Measurements from ENCODE around the gene VPS26C. TPM values are rescaled to one million over a fixed set of nuclear protein-coding genes. Genes with fewer than 3 reads are reported as not detected.
A peak's percentile ranks its signal among the peaks of the same experiment; 100 is the strongest.

The VPS26C gene
- total and polyA plus RNA-seq, 5 donors from 2014 or later = 49.4 to 104 (median 91.9) TPM

- Histone ChIP-seq H3K27ac (ENCODE audit: insufficient read depth, low read length, poor library complexity, severe bottlenecking) (no peak overlapping the region), H3K9me3 (ENCODE audit: control insufficient read depth in 2 of 2, low read length in 2 of 2) (no peaks in the 10 kb centered on the region), H3K36me3 (ENCODE audit: control insufficient read depth, insufficient read depth, low read length) (peaks cover 76% of the 10 kb centered on the region), H3K4me1 (ENCODE audit: control insufficient read depth, insufficient read depth, low read length, poor library complexity, severe bottlenecking) (no peaks in the 10 kb centered on the region), H3K4me3 (ENCODE audit: low read depth, low read length) (no peak overlapping the region), H3K27me3 (ENCODE audit: control insufficient read depth, insufficient read depth, low read length) (no peaks in the 10 kb centered on the region)
- no peaks in the 10 kb centered on the region for H3K4me1 Mint-ChIP-seq
- H3K4me3 Mint-ChIP-seq = no peak overlapping the region
- no peak overlapping the region for H3K27ac Mint-ChIP-seq
- H3K9me3 Mint-ChIP-seq = no peaks in the 10 kb centered on the region
- ATAC-seq (ENCODE audit: low read depth in 2 of 2) = no peak
- H3K27me3 Mint-ChIP-seq = no peaks in the 10 kb centered on the region
- DNase-seq = no peak
- peaks cover 46% of the 10 kb centered on the region for H3K36me3 Mint-ChIP-seq
Measured at GRCh38 chr21:37199057-37199924, 67.8 kb downstream of the VPS26C start.

- Mint-ChIP-seq H3K27ac (no peak overlapping the region), H3K4me1 (peaks cover 0 to 4% (median under 1%) of the 10 kb centered on the region in 4 donors), H3K36me3 (peaks cover 55% of the 10 kb centered on the region), H3K4me3 (no peak overlapping the region), H3K9me3 (no peaks in the 10 kb centered on the region), H3K27me3 (no peaks in the 10 kb centered on the region)
- no peaks in the 10 kb centered on the region for H3K4me1 ChIP-seq (ENCODE audit: control insufficient read depth, insufficient read depth, low read length, poor library complexity, severe bottlenecking)
- no peaks in the 10 kb centered on the region for H3K9me3 ChIP-seq (ENCODE audit: control insufficient read depth in 2 of 2, low read length in 2 of 2)
- no peak for ATAC-seq (ENCODE audit: low read depth in 2 of 2)
- no peaks in the 10 kb centered on the region for H3K27me3 ChIP-seq (ENCODE audit: control insufficient read depth, insufficient read depth, low read length)
- H3K36me3 ChIP-seq (ENCODE audit: control insufficient read depth, insufficient read depth, low read length) = peaks cover 83% of the 10 kb centered on the region
- H3K27ac ChIP-seq (ENCODE audit: insufficient read depth, low read length, poor library complexity, severe bottlenecking) = no peak overlapping the region
- H3K4me3 ChIP-seq (ENCODE audit: low read depth, low read length) = no peak overlapping the region
- no peak for DNase-seq
Measured at GRCh38 chr21:37197746-37198145, 69.4 kb downstream of the VPS26C start.

DNA sequence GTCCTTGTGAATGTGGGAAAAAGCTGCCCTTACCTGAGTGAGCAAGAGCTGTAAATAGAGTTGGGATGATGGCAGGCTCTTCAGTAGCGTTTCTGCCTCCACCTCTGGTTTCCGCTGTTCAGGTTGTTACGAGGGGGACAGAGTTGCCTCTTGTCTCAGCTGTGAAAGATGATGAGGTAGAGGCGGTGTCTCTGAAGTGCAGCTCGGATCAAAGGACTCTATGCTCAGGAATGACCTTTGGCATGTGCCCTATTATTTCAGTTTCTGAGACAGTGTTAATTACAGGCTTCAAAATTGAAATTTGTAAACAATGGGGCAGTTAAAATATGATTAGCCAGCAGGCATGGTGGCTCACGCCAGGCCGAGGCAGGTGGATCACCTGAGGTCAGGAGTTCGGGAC, 70.3 kb downstream of the VPS26C start:
- H3K4me3 Mint-ChIP-seq = no peak overlapping the region
- no peaks in the 10 kb centered on the region for H3K9me3 ChIP-seq (ENCODE audit: control insufficient read depth in 2 of 2, low read length in 2 of 2)
- no peaks in the 10 kb centered on the region for H3K4me1 ChIP-seq (ENCODE audit: control insufficient read depth, insufficient read depth, low read length, poor library complexity, severe bottlenecking)
- peaks cover 53% of the 10 kb centered on the region for H3K36me3 Mint-ChIP-seq
- H3K36me3 ChIP-seq (ENCODE audit: control insufficient read depth, insufficient read depth, low read length) = peaks cover 86% of the 10 kb centered on the region
- H3K27ac ChIP-seq (ENCODE audit: insufficient read depth, low read length, poor library complexity, severe bottlenecking) = no peak overlapping the region
- H3K27me3 ChIP-seq (ENCODE audit: control insufficient read depth, insufficient read depth, low read length) = no peaks in the 10 kb centered on the region
- H3K4me1 Mint-ChIP-seq = peaks cover 3 to 6% (median 4%) of the 10 kb centered on the region in 4 donors
- no peaks in the 10 kb centered on the region for H3K9me3 Mint-ChIP-seq
- no peak for ATAC-seq (ENCODE audit: low read depth in 2 of 2)
- DNase-seq = no peak
- H3K27me3 Mint-ChIP-seq = no peaks in the 10 kb centered on the region
- H3K4me3 ChIP-seq (ENCODE audit: low read depth, low read length) = no peak overlapping the region
- peak overlapping the region in 1 of 3 donors; percentile 23 for H3K27ac Mint-ChIP-seq

DNA sequence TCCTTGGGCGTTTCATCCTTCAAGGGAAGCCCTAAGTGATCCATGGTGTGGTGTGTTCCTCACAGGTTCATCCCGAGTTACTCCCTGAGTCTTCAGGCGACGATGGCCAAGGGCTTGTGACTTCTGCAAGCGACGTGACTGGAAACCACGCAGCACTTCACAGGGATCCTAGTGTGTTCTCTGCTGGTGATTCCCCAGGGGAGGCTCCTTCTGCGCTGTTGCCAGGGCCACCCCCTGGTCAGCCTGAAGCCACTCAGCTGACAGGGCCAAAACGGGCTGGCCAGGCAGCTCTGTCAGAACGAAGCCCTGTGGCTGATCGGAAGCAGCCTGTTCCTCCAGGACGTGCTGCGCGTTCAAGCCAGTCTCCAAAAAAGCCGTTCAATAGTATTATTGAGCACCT, 71.5 kb downstream of the VPS26C start:
- no peak overlapping the region for H3K4me3 Mint-ChIP-seq
- H3K4me1 Mint-ChIP-seq = peaks cover 4 to 8% (median 5%) of the 10 kb centered on the region in 4 donors
- no peak overlapping the region for H3K27ac Mint-ChIP-seq
- H3K36me3 Mint-ChIP-seq = peaks cover 50% of the 10 kb centered on the region
- DNase-seq (no peak), ATAC-seq (ENCODE audit: low read depth in 2 of 2) (no peak)
- H3K4me3 ChIP-seq (ENCODE audit: low read depth, low read length) = no peak overlapping the region
- H3K27me3 ChIP-seq (ENCODE audit: control insufficient read depth, insufficient read depth, low read length) = no peaks in the 10 kb centered on the region
- H3K4me1 ChIP-seq (ENCODE audit: control insufficient read depth, insufficient read depth, low read length, poor library complexity, severe bottlenecking) = no peaks in the 10 kb centered on the region
- peaks cover 83% of the 10 kb centered on the region for H3K36me3 ChIP-seq (ENCODE audit: control insufficient read depth, insufficient read depth, low read length)
- H3K9me3 Mint-ChIP-seq = no peaks in the 10 kb centered on the region
- no peaks in the 10 kb centered on the region for H3K9me3 ChIP-seq (ENCODE audit: control insufficient read depth in 2 of 2, low read length in 2 of 2)
- no peak overlapping the region for H3K27ac ChIP-seq (ENCODE audit: insufficient read depth, low read length, poor library complexity, severe bottlenecking)
- no peaks in the 10 kb centered on the region for H3K27me3 Mint-ChIP-seq

DNA sequence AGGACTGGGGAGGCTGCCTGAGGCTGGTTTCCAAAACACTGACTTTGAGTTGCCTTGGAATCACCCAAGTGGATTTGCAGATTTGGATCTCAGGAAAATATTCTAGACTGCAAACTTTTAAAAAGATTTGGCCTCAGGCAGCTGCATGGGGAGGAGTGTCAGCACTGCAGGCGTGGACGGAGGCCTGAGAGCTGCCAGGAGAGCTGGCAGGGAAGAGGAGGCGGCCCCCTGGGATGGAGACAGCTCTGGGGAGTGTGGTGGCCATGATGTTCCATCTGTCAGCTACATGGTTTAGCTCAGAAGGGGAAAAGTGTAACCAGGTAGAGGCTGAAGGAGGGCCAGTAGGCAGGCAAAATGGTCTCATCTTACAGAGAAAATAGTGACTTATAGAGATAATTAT, 72.1 kb downstream of the VPS26C start:
- Mint-ChIP-seq H3K27ac (no peak overlapping the region), H3K36me3 (peaks cover 48% of the 10 kb centered on the region), H3K27me3 (no peaks in the 10 kb centered on the region), H3K4me1 (peaks cover 4 to 8% (median 5%) of the 10 kb centered on the region in 4 donors), H3K4me3 (no peak overlapping the region), H3K9me3 (no peaks in the 10 kb centered on the region)
- peaks cover 82% of the 10 kb centered on the region for H3K36me3 ChIP-seq (ENCODE audit: control insufficient read depth, insufficient read depth, low read length)
- H3K9me3 ChIP-seq (ENCODE audit: control insufficient read depth in 2 of 2, low read length in 2 of 2) = no peaks in the 10 kb centered on the region
- no peaks in the 10 kb centered on the region for H3K4me1 ChIP-seq (ENCODE audit: control insufficient read depth, insufficient read depth, low read length, poor library complexity, severe bottlenecking)
- ATAC-seq (ENCODE audit: low read depth in 2 of 2) (no peak), DNase-seq (no peak)
- H3K27ac ChIP-seq (ENCODE audit: insufficient read depth, low read length, poor library complexity, severe bottlenecking) = no peak overlapping the region
- no peak overlapping the region for H3K4me3 ChIP-seq (ENCODE audit: low read depth, low read length)
- no peaks in the 10 kb centered on the region for H3K27me3 ChIP-seq (ENCODE audit: control insufficient read depth, insufficient read depth, low read length)

GRCh38 chr21:37193676-37194075, 73.5 kb downstream of the VPS26C start:
- DNase-seq (no peak), ATAC-seq (ENCODE audit: low read depth in 2 of 2) (no peak)
- Histone ChIP-seq H3K4me1 (ENCODE audit: control insufficient read depth, insufficient read depth, low read length, poor library complexity, severe bottlenecking) (no peaks in the 10 kb centered on the region), H3K27ac (ENCODE audit: insufficient read depth, low read length, poor library complexity, severe bottlenecking) (no peak overlapping the region), H3K9me3 (ENCODE audit: control insufficient read depth in 2 of 2, low read length in 2 of 2) (no peaks in the 10 kb centered on the region), H3K4me3 (ENCODE audit: low read depth, low read length) (no peak overlapping the region), H3K27me3 (ENCODE audit: control insufficient read depth, insufficient read depth, low read length) (no peaks in the 10 kb centered on the region), H3K36me3 (ENCODE audit: control insufficient read depth, insufficient read depth, low read length) (peaks cover 82% of the 10 kb centered on the region)
- Mint-ChIP-seq H3K36me3 (peaks cover 54% of the 10 kb centered on the region), H3K9me3 (no peaks in the 10 kb centered on the region), H3K27me3 (no peaks in the 10 kb centered on the region), H3K4me3 (no peak overlapping the region), H3K27ac (no peak overlapping the region), H3K4me1 (peaks cover 4 to 8% (median 5%) of the 10 kb centered on the region in 4 donors)

DNA sequence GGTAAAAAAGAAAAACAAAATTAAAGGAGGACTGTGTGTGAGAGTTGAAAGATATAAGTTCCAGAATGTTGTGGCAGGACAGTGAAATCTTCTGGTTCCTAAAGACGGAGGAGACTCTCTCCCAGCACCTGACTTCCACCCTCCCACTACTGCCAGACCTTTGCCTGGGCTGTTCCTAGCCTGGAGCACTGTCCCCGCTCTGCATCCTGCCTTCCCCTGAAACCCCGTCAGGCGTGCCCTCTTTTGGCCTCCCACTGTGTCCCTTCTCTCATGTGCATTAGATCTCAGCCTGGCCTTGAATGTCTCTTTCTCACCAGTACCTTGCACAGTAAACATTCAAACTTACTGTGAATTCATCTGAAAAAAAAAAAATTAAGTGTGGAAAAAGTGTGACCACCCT, 74.1 kb downstream of the VPS26C start:
- H3K4me1 Mint-ChIP-seq = peaks cover 4 to 8% (median 5%) of the 10 kb centered on the region in 4 donors
- H3K27me3 Mint-ChIP-seq = no peaks in the 10 kb centered on the region
- ATAC-seq (ENCODE audit: low read depth in 2 of 2) (no peak), DNase-seq (no peak)
- H3K9me3 Mint-ChIP-seq = no peaks in the 10 kb centered on the region
- peaks cover 52% of the 10 kb centered on the region for H3K36me3 Mint-ChIP-seq
- peak overlapping the region in 1 of 3 donors; percentile 87 for H3K27ac Mint-ChIP-seq
- peak overlapping the region in 1 of 4 donors; percentile 61 for H3K4me3 Mint-ChIP-seq
- H3K4me3 ChIP-seq (ENCODE audit: low read depth, low read length) = no peak overlapping the region
- H3K9me3 ChIP-seq (ENCODE audit: control insufficient read depth in 2 of 2, low read length in 2 of 2) = no peaks in the 10 kb centered on the region
- H3K36me3 ChIP-seq (ENCODE audit: control insufficient read depth, insufficient read depth, low read length) = peaks cover 85% of the 10 kb centered on the region
- H3K27ac ChIP-seq (ENCODE audit: insufficient read depth, low read length, poor library complexity, severe bottlenecking) = no peak overlapping the region
- H3K27me3 ChIP-seq (ENCODE audit: control insufficient read depth, insufficient read depth, low read length) = no peaks in the 10 kb centered on the region
- no peaks in the 10 kb centered on the region for H3K4me1 ChIP-seq (ENCODE audit: control insufficient read depth, insufficient read depth, low read length, poor library complexity, severe bottlenecking)

DNA sequence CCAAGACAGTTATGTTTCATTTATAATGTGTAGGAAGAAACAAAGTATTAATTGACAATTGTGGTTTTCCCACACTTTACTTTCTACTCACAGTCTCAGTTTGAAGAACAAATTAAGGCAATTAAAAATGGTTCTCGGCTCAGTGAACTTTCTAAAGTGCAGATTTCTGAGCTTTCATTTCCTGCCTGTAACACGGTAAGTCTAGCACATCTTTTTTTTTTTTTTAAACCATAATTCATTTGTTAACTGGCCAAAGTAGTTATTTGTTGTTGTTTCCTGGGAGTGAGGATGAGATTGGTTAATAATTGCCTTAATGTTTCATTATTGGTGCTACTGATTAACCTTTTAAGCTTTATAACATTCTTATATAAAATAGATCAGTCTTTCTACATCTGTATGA, 75.1 kb downstream of the VPS26C start:
- H3K27me3 Mint-ChIP-seq = no peaks in the 10 kb centered on the region
- peaks cover 85% of the 10 kb centered on the region for H3K36me3 ChIP-seq (ENCODE audit: control insufficient read depth, insufficient read depth, low read length)
- peak overlapping the region; percentile 2 to 81 (median 76) for H3K27ac Mint-ChIP-seq
- H3K4me1 Mint-ChIP-seq = peaks cover 4 to 8% (median 5%) of the 10 kb centered on the region in 4 donors
- H3K9me3 ChIP-seq (ENCODE audit: control insufficient read depth in 2 of 2, low read length in 2 of 2) = no peaks in the 10 kb centered on the region
- DNase-seq = no peak
- no peak overlapping the region for H3K4me3 ChIP-seq (ENCODE audit: low read depth, low read length)
- peaks cover 50% of the 10 kb centered on the region for H3K36me3 Mint-ChIP-seq
- no peaks in the 10 kb centered on the region for H3K9me3 Mint-ChIP-seq
- no peak overlapping the region for H3K27ac ChIP-seq (ENCODE audit: insufficient read depth, low read length, poor library complexity, severe bottlenecking)
- no peaks in the 10 kb centered on the region for H3K4me1 ChIP-seq (ENCODE audit: control insufficient read depth, insufficient read depth, low read length, poor library complexity, severe bottlenecking)
- H3K4me3 Mint-ChIP-seq = no peak overlapping the region
- no peaks in the 10 kb centered on the region for H3K27me3 ChIP-seq (ENCODE audit: control insufficient read depth, insufficient read depth, low read length)
- no peak for ATAC-seq (ENCODE audit: low read depth in 2 of 2)

Data from CD4-positive, CD25-positive, alpha-beta regulatory T cell (primary cell).